ENCODE data around the gene IFT88.

GRCh38 chr13:20700288-20700687 lies 133.3 kb downstream of the IFT88 start:
- TF ChIP-seq ZNF354C (tag by site-specific recombination; IDR thresholded peaks at IDR 0.05; ENCODE audit: borderline replicate concordance, low read depth), result no peak
- no peak for TF ChIP-seq CTCF (tag by site-specific recombination; IDR thresholded peaks at IDR 0.05)
- no peak for TF ChIP-seq ZNF704 (tag by site-specific recombination; IDR thresholded peaks at IDR 0.05)
- no peak for TF ChIP-seq ZNF549 (tag by site-specific recombination; IDR thresholded peaks at IDR 0.05)
- TF ChIP-seq ZNF837 (tag by site-specific recombination; IDR thresholded peaks at IDR 0.05), result no peak
- no peak for TF ChIP-seq ZNF146 (tag by site-specific recombination; IDR thresholded peaks at IDR 0.05)
- TF ChIP-seq SETDB1 (IDR thresholded peaks at IDR 0.05; ENCODE audit: insufficient read length, low read length), result no peak
- no peak for TF ChIP-seq ZBTB11 (tag by site-specific recombination; conservative IDR thresholded peaks at IDR 0.05; ENCODE audit: low read depth)
- no peak for TF ChIP-seq ZNF280D (tag by site-specific recombination; IDR thresholded peaks at IDR 0.05)
- no peak for TF ChIP-seq ATF2 (tag by site-specific recombination; IDR thresholded peaks at IDR 0.05; ENCODE audit: low read depth)
- no peak for TF ChIP-seq REST (tag by site-specific recombination; IDR thresholded peaks at IDR 0.05)
- no peak for TF ChIP-seq PBX3 (CRISPR knock-in tag; IDR thresholded peaks at IDR 0.05)
